GM18499 (cell line): ENCODE measurements around the gene KCNQ1OT1.

Source experiments
- ATAC-seq: cut with Tn5 transposase; IDR thresholded peaks from one replicate; pipeline ENCODE4 v1.9.1; 2021; ENCODE audit warnings: moderate number of reproducible peaks; ENCODE audit not compliant: insufficient read depth, unreplicated experiment

KCNQ1OT1 gene

GRCh38 chr11:2671748-2672147 is 28.0 kb downstream of the KCNQ1OT1 start:
- no peak for ATAC-seq

DNA sequence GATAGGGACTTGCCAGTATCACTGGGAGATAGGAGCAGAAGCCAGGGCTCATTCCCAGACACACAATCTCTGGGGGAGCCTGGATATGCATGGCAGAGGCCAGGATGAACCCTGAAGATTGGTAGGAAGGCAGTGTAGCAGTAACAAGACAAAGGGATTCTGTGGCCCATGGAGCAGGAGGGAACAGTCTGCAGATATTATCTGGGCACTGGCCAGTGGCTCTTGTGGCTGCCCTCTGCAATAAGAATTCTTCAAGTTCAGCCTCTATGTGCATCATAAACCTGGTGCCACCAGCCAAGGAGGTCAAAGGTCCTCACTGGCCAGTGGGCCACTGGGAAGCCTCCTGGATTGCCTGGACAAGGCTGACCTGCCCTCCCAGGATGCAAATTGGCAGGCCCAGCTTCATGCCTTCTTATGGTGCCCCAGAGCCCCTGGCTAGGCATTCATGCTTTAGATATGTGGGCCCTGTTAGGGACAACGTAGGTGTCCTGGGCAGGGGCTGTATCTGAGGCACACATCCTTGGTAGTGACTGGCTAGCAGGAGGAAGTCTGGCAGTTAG is 29.2 kb downstream of the KCNQ1OT1 start:
- no peak for ATAC-seq

DNA sequence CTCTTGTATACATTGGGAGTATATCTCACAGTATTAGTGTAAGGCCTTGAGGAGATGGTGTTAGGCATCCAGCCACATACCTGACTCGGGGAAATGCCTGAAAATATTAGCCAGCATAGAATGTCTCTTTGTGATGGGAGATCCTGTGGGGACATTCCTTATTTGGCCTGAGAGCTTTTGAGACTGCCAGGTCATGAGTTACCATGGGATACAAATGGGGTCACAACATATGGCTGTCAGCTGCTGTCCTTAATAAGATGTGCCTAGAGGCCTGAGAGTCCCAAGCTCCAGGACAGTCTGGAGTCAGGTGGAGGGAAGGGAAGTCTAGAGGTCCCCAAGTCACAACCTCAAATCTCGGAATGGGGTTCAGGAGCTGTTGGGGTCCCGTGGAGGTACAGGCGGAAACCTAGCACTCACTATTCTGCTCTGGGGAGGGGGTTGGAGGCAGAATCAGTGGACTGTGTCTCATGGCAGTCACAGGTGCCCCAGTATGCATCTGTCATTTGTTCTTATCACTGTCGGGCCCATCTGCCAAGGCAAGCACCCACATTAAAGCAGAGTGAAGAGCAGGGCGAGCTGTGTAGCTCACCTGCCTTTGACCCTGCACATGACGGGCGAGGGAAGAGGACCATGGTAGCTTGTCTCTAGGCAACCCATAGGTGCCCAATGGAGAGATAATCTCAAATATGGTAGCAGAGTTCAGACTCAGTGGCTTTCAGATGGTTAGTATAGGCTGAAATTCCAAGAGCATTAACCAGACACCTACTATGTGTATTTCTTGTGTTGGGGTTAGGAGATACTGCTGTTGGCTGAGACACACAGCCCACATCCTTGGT is 29.9 kb downstream of the KCNQ1OT1 start:
- ATAC-seq: no peak

DNA sequence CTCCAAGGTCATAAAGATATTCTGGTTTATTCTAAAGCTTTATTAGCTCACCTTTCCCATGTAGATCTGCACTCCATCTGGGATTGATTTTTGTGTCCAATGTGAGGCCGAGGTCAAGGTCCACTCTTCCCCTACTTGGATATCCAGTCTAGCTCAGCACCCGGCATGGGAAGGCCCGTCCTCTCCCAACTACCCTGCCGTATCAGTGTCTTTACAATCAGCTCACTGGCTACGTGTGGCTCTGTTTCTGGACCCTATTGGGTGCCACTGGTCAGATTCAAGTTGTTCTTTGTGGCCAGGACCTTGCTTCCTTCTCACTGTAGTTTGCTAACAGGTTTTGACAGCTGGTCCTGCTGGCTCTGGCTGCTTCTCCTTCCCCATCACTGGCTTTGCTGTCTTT is 30.9 kb downstream of the KCNQ1OT1 start:
- ATAC-seq: no peak

- no peak for ATAC-seq
These were observed 31.9 kb downstream of the KCNQ1OT1 start for GRCh38 chr11:2667940-2668339.

DNA sequence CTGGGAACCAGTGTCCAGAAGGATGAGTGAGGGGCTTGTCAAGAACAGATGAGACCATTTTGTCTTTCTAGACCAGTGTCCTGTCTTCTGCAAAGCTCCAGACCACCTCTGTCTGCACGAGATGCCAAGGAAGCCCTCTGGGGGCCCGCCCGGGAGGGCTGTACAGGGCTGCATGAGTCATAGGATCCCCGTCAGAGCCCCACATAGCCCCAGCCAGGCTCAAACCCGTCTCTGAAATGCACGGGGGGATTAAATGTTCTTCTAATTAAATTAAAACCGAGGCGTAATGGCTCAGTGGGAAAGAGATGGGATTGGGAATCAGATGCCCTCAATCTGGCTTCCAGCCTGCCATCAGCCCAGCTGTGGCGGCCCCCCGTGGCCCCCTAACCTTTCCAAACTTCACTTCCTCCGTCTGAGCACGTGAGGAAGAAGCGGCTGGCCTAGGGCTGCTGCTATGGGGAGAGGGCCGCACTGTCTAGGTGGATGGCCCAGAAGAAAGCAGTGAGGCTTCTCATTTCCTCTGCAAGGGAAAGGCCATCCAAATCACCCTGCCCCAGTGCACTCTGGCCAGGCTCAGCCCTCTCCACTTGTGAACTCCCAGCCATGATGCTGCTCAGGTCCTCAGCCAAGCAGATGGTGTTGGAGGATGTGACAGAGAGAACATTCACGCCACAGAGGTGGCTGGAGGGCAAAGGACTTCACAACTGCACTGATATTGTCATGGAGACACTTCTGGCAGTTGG is 32.8 kb downstream of the KCNQ1OT1 start:
- no peak for ATAC-seq

GRCh38 chr11:2666401-2666741 is 33.4 kb downstream of the KCNQ1OT1 start:
- no peak for ATAC-seq

DNA sequence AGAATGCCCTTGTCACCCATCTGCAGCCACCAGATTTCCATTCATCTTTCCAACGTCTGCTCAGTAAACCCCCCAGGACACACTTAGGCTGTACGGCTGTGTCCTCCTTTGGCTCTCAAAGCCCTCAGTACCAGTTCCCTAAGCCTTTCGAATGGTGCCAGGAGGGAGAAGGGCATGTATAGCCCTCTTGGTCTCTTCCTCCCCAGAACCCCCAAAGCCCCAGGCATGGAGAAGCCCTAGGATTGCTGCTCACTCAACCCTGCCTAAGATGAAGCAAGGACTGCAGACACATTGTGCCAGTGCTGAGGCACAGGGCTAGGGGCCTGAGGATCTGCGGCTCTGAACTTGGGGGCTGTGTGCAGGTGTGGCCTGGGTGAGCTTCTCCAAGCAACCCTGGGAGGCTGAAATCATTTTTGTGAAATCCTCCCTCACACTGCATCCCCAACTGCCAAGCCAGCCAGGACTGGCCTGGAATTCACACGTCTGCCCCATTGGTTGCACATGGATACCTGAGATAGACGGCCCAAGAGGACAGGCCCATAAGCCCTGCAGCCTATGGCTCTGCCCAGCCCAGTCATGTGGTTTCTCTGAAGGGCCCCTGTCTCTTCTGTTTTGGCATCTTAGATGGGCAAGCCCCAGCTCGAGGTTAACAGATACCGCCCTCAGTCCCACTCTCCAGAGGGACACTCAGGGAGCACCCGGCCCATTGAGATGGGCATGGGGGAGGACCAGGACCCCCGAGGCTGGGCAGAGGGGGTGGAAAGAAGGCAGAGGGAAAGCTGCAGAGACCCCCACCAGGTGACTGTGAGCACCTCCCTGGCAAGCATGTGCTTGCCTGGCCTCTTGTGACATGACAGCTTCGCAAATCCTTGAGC is 34.0 kb downstream of the KCNQ1OT1 start:
- no peak for ATAC-seq

- no peak for ATAC-seq
These were observed 34.8 kb downstream of the KCNQ1OT1 start for GRCh38 chr11:2664791-2665525.

DNA sequence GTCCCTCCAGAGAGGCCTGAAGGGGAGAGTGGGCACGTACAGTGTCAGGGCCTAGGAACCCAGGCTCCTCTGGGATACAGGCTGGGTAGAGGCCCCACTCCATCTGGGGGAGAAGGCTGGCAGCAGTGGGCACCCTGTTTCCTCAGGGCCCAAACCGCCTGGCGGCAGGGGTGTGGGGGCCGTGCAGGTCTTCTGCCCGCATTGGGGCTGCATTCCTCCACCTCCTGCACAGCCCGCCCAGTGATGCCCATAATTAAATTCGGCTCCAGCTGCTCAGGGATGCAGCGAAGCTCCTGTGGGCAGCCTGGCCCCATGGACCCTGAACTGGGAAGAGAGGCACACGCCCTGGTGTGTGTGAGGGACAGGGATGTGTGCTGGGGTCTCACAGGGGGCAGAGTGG is 35.4 kb downstream of the KCNQ1OT1 start:
- no peak for ATAC-seq

DNA sequence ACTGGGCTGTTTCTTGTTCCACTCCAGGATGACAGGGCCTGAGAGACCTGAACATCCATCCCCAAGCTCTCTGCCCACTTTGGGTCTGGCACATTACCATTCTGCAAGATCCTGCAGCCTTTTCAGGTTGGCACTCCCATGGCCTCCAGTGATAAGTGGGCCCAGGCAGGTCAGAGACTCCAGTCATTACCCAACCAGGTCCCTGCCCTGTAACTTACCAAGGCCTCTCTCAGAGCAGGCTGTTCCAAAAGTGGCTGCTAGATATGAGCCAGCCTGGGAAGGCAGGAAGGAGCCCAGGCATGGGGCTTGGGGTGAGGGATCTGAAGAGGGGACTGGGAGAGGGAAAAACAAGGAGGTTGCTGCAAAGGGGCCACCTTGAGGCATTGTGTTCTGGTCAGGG is 35.9 kb downstream of the KCNQ1OT1 start:
- ATAC-seq: no peak

DNA sequence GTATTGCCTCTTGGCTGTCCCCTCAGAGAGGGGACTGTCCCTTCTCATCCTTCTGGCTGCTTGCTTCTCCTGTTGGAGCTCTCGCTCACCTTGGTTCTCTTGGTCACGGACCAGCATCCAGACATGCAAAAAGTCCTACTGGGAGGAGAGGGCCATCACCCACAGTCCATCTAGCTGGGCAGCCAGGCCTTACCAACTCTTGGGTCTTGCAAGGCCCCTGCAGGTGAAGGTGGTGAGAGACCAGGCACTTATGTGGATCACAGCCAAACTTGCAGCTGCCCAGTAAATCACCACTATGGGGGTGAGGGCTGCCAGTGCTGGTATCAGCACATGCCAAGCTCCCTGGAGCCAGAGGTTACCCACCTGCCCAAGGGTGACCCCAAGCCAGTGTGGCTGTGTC is 36.3 kb downstream of the KCNQ1OT1 start:
- ATAC-seq: no peak

- no peak for ATAC-seq
These were observed 37.1 kb downstream of the KCNQ1OT1 start for GRCh38 chr11:2662430-2663299.

DNA sequence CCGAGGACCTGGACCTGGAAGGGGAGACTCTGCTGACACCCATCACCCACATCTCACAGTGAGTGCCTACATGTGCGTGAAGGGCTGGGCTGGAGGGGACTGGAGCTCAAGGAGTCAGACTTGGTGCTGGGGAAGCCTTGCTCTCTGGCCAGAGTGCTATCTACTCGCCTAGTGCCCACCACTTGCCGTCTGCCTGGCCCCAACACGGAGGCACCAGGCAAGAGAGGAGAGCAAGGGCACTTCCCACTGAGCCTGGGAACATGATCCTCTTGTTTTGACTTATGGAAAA is 37.8 kb downstream of the KCNQ1OT1 start:
- ATAC-seq: no peak

DNA sequence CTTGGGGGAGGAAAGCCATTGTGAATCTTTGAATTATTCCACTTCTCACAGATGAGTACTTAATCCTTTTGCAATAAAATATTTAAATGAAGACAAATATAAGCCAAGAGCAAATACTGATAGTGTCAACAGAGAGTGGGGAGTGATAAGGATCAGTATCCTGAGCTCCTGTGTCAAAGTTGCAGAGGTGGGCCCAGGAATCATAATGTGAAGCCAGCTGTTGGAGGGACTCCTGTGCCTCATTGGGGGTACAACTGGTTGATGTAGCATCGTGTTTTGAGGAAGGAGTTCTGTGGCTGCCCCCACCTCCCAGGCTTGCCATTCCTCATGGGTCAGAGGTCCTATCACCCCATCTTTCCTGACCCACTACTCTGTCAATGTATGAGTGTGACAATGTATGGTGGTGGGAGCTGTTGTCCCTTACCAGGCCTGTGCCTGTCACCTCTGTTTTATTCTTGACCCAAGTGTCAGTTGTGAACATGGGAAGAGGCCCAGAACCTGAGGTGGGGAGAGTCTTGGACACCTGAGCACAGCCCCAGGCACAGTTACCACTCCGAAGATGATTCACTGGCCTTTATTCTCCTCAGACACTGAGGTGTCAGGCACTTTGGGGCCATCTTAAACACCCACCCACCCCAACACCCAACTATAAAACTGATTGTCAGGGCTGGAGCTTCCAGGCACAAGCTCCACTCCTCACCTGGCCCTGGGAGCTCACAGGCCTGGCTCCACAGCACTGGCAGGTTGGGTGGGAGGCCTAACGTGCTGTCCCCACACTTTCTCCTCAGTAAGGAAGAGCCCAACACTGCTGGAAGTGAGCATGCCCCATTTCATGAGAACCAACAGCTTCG is 38.4 kb downstream of the KCNQ1OT1 start:
- ATAC-seq: no peak

DNA sequence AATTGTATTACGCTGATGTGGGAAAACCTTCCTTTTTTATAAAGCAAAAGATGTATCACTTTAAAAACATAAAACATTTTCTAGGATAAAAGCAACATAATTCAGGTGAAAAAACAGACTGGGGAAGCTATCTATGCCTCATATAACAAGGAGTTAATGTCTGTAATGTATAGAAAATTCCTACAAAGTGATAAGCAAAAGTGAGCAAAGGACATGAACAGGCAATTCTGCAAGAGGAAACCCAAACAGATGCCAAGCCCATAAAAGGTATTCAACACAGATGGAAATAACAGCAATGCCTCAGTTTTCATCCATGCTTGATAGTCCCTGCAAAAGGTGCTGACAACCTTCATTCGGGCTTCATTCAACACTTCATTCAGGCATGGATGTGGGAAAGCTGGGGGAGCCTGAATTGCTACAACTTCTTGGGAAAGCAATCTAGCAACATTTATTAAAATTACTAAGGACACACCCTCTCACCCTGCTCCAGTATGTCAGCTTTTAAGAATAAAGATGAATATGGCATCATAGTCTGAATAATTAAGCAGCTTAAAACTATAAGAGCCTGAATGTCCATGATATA is 39.3 kb downstream of the KCNQ1OT1 start:
- ATAC-seq: no peak

DNA sequence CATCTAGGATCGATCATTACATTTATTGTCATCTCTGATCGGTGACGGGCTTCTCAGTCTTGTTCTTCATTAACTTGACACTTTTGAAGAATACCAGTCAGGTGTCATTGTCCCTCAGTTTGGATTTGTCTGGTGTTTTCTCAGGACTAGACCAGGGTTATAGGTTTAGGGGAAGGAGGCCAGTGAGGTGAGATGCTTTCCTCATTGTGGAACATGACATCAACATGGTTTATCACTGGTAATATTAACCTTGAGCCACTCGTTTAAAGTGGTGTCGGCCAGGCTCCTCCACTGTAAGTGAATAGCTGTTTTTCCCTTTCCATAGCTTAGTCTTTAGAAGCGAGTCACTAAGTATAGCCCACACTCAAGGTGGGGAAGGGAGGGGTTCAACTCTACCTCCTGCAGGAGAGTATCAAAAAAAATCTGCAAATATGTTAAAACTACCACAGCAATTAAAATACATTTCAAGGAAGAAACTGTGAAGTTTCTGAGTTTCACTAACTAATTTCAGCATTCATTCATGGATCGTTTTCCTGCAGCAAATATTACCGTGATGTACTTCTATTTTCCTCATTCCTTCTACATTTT is 42.0 kb downstream of the KCNQ1OT1 start:
- no peak for ATAC-seq

DNA sequence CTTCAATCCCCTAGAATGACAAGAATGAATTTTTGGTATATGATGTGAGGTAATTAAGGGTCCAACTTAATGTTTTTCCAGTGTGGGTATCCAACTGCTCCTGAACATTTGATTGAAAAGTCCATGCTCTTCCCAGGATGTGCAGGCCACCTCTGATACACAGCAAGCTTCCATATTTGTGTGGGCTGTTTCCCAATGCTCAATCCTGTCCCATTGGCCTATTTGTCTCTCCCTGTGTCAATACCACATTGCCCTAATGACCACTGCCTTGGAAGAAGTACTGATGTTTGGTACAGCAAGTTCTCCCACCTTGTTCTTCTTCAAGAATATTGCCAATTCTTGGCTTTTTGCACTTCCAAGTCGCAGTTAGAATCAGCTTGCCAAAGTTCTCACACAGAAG is 42.9 kb downstream of the KCNQ1OT1 start:
- no peak for ATAC-seq
